DOHH2 (cell line): Measurements from ENCODE around the gene FNDC3B.

ENCODE experiments used
- CTCF ChIP-seq: fragments of 200-600 bp; sonication (generic); IDR thresholded peaks from one replicate; pipeline ENCODE4 v1.5.1; 2014; ENCODE audit warnings: antibody characterized with exemption, mild to moderate bottlenecking, low read depth, low read length; ENCODE audit not compliant: poor library complexity, severe bottlenecking
- EZH2phosphoT487 ChIP-seq: fragments of 200-600 bp; sonication (generic); IDR thresholded peaks from 2 replicates; pipeline ENCODE4 v1.6.1; 2017; ENCODE audit warnings: borderline replicate concordance, mild to moderate bottlenecking, antibody characterized with exemption, low read length, moderate library complexity, mixed read lengths

- no peak for TF ChIP-seq EZH2phosphoT487
- no peak for TF ChIP-seq CTCF
Observed at GRCh38 chr3:172113710-172114109, 74.3 kb downstream of the FNDC3B start.
